Erythroblast (primary cell): Measurements from ENCODE around the gene ANKRD44.

ENCODE experiments used
- GATA1 ChIP-seq: IDR thresholded peaks from 2 replicates; pipeline ENCODE4 v1.6.1; 2011; ENCODE audit warnings: low read depth, mild to moderate bottlenecking, control low read depth, low read length, moderate library complexity
- POLR2A ChIP-seq: IDR thresholded peaks from 2 replicates; pipeline ENCODE4 v1.6.1; 2011; ENCODE audit warnings: mild to moderate bottlenecking, low read length

DNA sequence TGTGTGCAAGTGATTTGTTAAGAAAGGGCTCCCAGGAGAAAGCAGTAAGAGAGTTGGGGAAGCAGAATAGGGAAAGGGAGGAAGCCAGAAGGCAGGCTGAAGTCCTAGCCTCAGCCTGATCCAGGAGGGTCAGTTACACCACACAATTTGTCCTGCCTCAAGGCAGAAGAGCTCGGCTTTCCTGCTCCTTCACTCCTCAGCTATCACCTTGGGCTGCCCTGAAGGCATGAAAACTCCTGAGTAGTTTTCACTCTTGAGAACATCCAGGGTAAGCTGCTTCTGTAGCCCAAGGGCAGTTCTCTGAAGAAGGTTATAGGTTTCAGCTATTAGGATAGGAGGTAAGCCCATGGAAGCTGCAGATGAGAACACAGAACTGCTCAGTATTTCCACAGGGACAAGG, 47.4 kb upstream of the ANKRD44 start:
- no peak for TF ChIP-seq POLR2A
- no peak for TF ChIP-seq GATA1
